KOPT-K1 (cell line): ENCODE data around the gene IGF2BP2.

Experiments used
- H3K27ac ChIP-seq: fragments of 200-600 bp; sonication (generic); 2 replicates; pipeline ENCODE4 v1.5.1; 2016; ENCODE audit warnings: antibody characterized with exemption, mild to moderate bottlenecking, low read depth, low read length; ENCODE audit not compliant: poor library complexity, severe bottlenecking
- H3K36me3 ChIP-seq: fragments of 200-600 bp; sonication (generic); 2 replicates; pipeline ENCODE4 v1.5.1; 2017; ENCODE audit warnings: antibody characterized with exemption, mild to moderate bottlenecking, low read length, moderate library complexity; ENCODE audit not compliant: insufficient read depth
- H3K9me3 ChIP-seq: fragments of 200-600 bp; sonication (generic); 2 replicates; pipeline ENCODE4 v1.5.1; 2017; ENCODE audit warnings: antibody characterized with exemption, low read length, mild to moderate bottlenecking; ENCODE audit not compliant: insufficient read depth, poor library complexity, severe bottlenecking

Gene IGF2BP2

GRCh38 chr3:185728630-185729336, 96.1 kb downstream of the IGF2BP2 start:
- H3K27ac ChIP-seq: no peak overlapping the region
- H3K36me3 ChIP-seq: no peaks in the 10 kb centered on the region
- no peaks in the 10 kb centered on the region for H3K9me3 ChIP-seq

- H3K27ac ChIP-seq: no peak overlapping the region
- no peaks in the 10 kb centered on the region for H3K36me3 ChIP-seq
- no peaks in the 10 kb centered on the region for H3K9me3 ChIP-seq
These were observed 97.0 kb downstream of the IGF2BP2 start for GRCh38 chr3:185727873-185728272.

GRCh38 chr3:185726254-185726967, 98.4 kb downstream of the IGF2BP2 start:
- no peaks in the 10 kb centered on the region for H3K9me3 ChIP-seq
- H3K36me3 ChIP-seq: no peaks in the 10 kb centered on the region
- H3K27ac ChIP-seq: no peak overlapping the region

- H3K9me3 ChIP-seq: no peaks in the 10 kb centered on the region
- no peak overlapping the region for H3K27ac ChIP-seq
- no peaks in the 10 kb centered on the region for H3K36me3 ChIP-seq
These were observed 100.1 kb downstream of the IGF2BP2 start for GRCh38 chr3:185724761-185725160.

GRCh38 chr3:185724251-185724650, 100.6 kb downstream of the IGF2BP2 start:
- Histone ChIP-seq H3K9me3 (no peaks in the 10 kb centered on the region), H3K27ac (no peak overlapping the region), H3K36me3 (no peaks in the 10 kb centered on the region)

GRCh38 chr3:185722881-185723280, 102.0 kb downstream of the IGF2BP2 start:
- Histone ChIP-seq H3K9me3 (no peaks in the 10 kb centered on the region), H3K36me3 (no peaks in the 10 kb centered on the region), H3K27ac (no peak overlapping the region)

- Histone ChIP-seq H3K9me3 (no peaks in the 10 kb centered on the region), H3K36me3 (no peaks in the 10 kb centered on the region), H3K27ac (no peak overlapping the region)
These were observed 102.9 kb downstream of the IGF2BP2 start for GRCh38 chr3:185721970-185722369.

- H3K36me3 ChIP-seq: no peaks in the 10 kb centered on the region
- no peak overlapping the region for H3K27ac ChIP-seq
- H3K9me3 ChIP-seq: no peaks in the 10 kb centered on the region
These were observed 104.5 kb downstream of the IGF2BP2 start for GRCh38 chr3:185720326-185720725.

- Histone ChIP-seq H3K36me3 (no peaks in the 10 kb centered on the region), H3K27ac (no peak overlapping the region), H3K9me3 (no peaks in the 10 kb centered on the region)
These were observed 105.9 kb downstream of the IGF2BP2 start for GRCh38 chr3:185718736-185719593.

GRCh38 chr3:185717627-185718402, 107.0 kb downstream of the IGF2BP2 start:
- H3K27ac ChIP-seq: no peak overlapping the region

GRCh38 chr3:185717121-185717520, 107.7 kb downstream of the IGF2BP2 start:
- H3K27ac ChIP-seq: no peak overlapping the region
- H3K36me3 ChIP-seq: no peaks in the 10 kb centered on the region
- no peaks in the 10 kb centered on the region for H3K9me3 ChIP-seq

More at GRCh38 chr3:185717627-185718402, 107.0 kb downstream of the IGF2BP2 start:
- Histone ChIP-seq H3K36me3 (no peaks in the 10 kb centered on the region), H3K9me3 (no peaks in the 10 kb centered on the region)

- H3K36me3 ChIP-seq: no peaks in the 10 kb centered on the region
- no peaks in the 10 kb centered on the region for H3K9me3 ChIP-seq
- H3K27ac ChIP-seq: no peak overlapping the region
These were observed 108.3 kb downstream of the IGF2BP2 start for GRCh38 chr3:185716436-185717108.

- no peaks in the 10 kb centered on the region for H3K36me3 ChIP-seq
- no peaks in the 10 kb centered on the region for H3K9me3 ChIP-seq
- no peak overlapping the region for H3K27ac ChIP-seq
These were observed 109.8 kb downstream of the IGF2BP2 start for GRCh38 chr3:185715091-185715490.

- Histone ChIP-seq H3K9me3 (no peaks in the 10 kb centered on the region), H3K36me3 (no peaks in the 10 kb centered on the region), H3K27ac (no peak overlapping the region)
These were observed 110.8 kb downstream of the IGF2BP2 start for GRCh38 chr3:185714085-185714484.
